Measurements from ENCODE around the gene DZIP1L. TPM values are rescaled to one million over a fixed set of nuclear protein-coding genes. Genes with fewer than 3 reads are reported as not detected.

Gene DZIP1L
- total RNA-seq, 4 donors from 2014 or later = 12.7 to 23.0 (median 17.2) TPM

- TF ChIP-seq POLR2A (IDR thresholded peaks at IDR 0.05) (no peak), CTCF (IDR thresholded peaks at IDR 0.05) (no peak)
- no peak for DNase-seq
- intact Hi-C loops (cut with DNase I) = no loop called here
- Histone ChIP-seq H3K36me3 (no peaks in the 10 kb centered on the region), H3K4me1 (peaks cover 0 to 4% of the 10 kb centered on the region in 2 donors), H3K27me3 (no peaks in the 10 kb centered on the region), H3K9me3 (no peaks in the 10 kb centered on the region), H3K4me3 (replicated peaks in 1 of 3) (no peak overlapping the region), H3K27ac (no peak overlapping the region)
- 57 to 70% methylated on average over 5 of the region's 5 CpGs for WGBS, 2 donors
Observed at GRCh38 chr3:138125548-138126221, 10.3 kb upstream of the DZIP1L start.

DNA sequence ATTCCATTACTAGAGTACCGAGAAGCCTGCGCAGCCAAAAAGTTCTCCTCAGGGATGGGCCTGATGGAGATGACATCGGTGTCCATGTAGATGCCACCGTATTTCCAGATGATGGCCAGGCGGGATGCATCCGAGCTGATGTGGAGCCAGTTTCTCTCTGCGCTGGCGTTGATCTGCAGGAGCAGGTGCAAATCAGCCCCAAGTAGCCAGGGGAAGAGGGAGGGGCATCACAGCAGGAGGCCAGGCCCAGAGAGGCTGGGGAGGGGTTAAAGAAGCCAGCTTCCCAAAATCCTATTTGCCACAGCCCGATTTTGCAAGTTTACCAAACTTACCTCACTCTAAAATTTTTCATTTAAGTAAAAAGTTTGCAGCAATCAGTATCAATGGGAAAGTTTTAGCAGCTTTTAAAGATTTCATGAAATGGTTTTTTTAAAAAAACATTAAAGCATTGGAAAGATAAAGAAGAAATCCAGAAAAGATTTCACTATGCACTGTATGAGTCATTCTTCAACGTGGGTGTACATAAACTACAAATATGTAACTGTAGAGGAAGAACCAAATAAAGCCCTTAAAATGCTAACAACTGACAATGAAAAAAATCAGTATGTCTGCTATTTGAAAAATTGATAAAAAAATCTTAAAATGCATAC, 9.4 kb upstream of the DZIP1L start:
- Histone ChIP-seq H3K9me3 (no peaks in the 10 kb centered on the region), H3K27me3 (no peaks in the 10 kb centered on the region), H3K4me3 (replicated peaks in 1 of 3) (no peak overlapping the region), H3K4me1 (peaks cover 0 to 4% of the 10 kb centered on the region in 2 donors), H3K27ac (no peak overlapping the region), H3K36me3 (no peaks in the 10 kb centered on the region)
- 84 to 88% methylated on average over 10 of the region's 10 CpGs for WGBS, 2 donors
- intact Hi-C loops (cut with DNase I) = no loop called here
- no peak for DNase-seq
- TF ChIP-seq POLR2A (IDR thresholded peaks at IDR 0.05) (no peak), CTCF (IDR thresholded peaks at IDR 0.05) (no peak)

DNA sequence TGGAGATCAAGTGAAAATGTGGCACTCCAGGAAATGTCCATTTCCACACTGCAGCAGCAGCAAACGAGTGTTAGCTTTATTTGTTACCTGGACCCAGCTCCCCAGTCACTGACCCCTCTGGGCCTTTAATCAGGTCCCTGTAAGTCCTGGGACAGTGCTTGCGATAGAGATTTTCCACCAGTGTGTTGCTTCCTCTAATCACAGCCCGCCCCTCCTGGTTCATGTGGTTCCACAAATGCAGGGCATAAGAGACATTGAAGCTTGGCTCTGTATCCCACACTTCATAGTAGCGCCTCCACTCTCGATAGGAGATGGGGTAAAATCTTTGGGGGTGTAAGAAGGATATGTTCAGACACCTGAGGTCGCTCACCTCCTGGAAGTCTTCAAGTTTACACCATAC, 8.8 kb upstream of the DZIP1L start:
- 90 to 97% methylated on average over 5 to 6 of the region's 6 CpGs for WGBS, 2 donors
- no peak for DNase-seq
- Histone ChIP-seq H3K9me3 (no peaks in the 10 kb centered on the region), H3K4me3 (replicated peaks in 1 of 3) (no peak overlapping the region), H3K27ac (no peak overlapping the region), H3K27me3 (no peaks in the 10 kb centered on the region), H3K36me3 (no peaks in the 10 kb centered on the region), H3K4me1 (peaks cover 0 to 4% of the 10 kb centered on the region in 2 donors)
- intact Hi-C loops (cut with DNase I) = no loop called here
- TF ChIP-seq CTCF (IDR thresholded peaks at IDR 0.05) (no peak), POLR2A (IDR thresholded peaks at IDR 0.05) (no peak)

DNA sequence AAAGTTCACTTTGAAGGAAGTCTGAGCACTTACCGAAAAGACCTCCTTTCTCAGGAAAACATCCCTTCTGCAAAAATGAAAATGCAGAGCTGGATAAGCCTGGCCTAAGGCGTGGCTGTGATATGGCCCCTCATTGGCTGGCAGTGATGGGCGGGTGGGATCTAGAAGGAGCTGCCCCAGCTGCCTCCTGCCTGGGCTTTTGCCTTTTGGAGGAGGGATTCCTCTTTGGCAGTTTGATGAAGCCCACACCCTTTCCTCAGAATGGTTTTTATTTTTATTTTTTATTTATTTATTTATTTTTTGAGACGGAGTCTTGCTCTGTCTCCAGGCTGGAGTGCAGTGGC, 4.0 kb upstream of the DZIP1L start:
- no peaks in the 10 kb centered on the region for H3K27me3 ChIP-seq
- no peaks in the 10 kb centered on the region for H3K36me3 ChIP-seq
- H3K27ac ChIP-seq = no peak overlapping the region
- no peak for DNase-seq
- no peaks in the 10 kb centered on the region for H3K9me3 ChIP-seq
- 68 to 74% methylated on average over 4 of the region's 4 CpGs for WGBS, 2 donors
- H3K4me1 ChIP-seq = peaks cover 10 to 13% of the 10 kb centered on the region in 2 donors
- intact Hi-C loops (cut with DNase I) = loop anchor here (2.0 kb wide), 1 partner anchor 51 kb away; no protein-coding TSS in a partner anchor
- no peak overlapping the region for H3K4me3 ChIP-seq (replicated peaks in 1 of 3)
- TF ChIP-seq POLR2A (IDR thresholded peaks at IDR 0.05) (no peak), CTCF (IDR thresholded peaks at IDR 0.05) (no peak)
